Pons (tissue), 1 donor: Measurements from ENCODE around the gene ANKRD29.
A peak's percentile ranks its signal among the peaks of the same experiment; 100 is the strongest.
"Not testable (repeated sequence)": the region's sequence is repeated elsewhere in the genome, so short reads cannot be mapped to it uniquely, and the experiment has no call there.

Experiments
- DNase-seq: peaks from one replicate; pipeline ENCODE4 v3.0.0-alpha.2; 2016; ENCODE audit warnings: low spot score

The ANKRD29 gene

DNA sequence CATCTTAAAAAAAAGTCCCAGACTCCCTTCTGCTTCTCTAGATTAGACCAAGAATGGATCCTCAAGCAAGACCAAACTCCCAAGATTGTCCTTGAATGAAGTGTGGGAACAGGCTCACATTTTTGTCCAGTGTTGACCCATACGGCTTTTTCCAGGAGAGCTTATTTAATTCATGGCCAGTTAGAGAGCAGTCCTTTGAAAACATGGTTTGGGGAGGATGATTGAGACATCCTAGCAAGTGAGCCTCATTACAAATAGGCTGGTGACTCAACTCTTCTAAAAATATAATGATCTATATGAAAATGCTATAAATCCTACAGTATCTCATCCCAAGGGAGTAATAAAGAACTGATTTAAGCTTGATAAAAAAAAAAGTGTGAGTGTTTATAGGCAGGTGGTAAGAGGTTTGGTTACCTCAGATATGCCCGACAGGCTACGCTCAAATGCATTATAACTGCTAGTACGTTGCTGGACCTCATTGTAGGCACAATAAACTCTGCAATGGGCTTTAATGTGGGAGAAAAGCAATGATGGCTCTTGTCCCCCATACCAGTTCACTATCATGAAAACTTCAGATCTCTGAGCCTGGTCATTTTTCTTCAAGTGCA is 17.0 kb downstream of the ANKRD29 start:
- no peak for DNase-seq

DNA sequence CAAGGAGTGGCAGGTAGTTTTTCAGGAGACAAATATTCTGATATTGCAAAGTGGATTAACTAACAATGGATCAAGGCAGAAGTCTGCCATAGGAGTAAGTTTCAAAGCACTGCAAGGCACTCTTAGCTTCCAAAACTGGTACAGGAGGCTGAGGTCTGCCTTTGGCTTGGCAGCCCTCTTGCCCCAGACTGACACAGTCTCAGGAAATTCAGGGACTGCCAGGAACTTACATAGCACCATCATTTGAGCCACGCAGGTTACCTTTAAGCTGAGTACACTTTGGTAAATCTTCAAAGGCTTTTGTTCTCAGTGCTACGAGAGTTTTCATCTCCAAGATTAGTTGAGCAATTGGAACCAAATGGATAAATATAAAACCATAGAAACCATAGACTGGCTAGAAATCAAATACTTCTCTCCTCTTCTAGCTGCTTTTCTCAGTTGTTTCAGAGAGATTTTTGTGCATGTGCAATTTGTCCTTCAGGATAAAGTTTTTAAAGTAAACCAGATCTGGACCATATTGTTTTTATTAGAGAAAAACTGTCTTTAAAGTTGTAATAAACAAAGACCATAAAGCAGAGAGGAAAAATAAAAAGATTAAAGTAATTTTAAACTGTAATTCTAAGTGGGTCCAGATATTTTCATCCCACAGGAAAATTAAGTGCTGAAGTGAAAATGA is 18.8 kb downstream of the ANKRD29 start:
- no peak for DNase-seq

DNA sequence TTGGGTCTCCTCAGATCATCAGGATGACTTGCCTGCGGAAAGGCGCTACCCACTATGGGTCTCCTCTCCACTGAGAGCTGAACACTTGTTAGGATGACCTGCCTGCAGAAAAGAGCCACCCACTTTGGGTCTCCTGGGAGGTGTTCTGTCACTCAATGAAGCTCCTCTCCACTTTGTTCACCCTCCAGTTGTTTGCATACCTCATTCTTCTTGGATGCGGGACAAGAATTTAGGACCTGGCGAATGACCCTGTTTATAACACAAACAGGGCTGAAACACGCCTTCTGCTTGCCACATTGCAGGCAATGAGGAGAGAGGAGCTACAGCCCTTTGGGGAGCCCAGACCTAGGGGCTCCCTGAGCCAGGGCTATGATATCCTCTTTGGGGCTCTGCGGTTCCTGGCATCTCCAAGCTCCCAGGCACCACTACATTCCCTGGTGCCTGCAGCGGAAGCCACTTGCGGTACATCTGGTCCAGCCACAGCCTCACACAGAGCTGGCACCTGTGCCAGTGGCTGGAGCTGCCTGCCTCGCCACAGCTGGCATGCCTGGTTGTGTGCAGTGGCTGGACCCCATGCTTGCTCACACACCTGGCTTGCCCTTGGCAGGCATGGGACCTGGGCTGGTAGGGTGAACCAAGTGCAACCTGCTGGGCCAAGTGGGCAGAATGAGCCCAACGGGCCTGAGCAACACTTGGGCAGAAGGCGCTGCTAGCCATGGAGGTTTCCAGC is 20.6 kb downstream of the ANKRD29 start:
- no peak for DNase-seq

DNA sequence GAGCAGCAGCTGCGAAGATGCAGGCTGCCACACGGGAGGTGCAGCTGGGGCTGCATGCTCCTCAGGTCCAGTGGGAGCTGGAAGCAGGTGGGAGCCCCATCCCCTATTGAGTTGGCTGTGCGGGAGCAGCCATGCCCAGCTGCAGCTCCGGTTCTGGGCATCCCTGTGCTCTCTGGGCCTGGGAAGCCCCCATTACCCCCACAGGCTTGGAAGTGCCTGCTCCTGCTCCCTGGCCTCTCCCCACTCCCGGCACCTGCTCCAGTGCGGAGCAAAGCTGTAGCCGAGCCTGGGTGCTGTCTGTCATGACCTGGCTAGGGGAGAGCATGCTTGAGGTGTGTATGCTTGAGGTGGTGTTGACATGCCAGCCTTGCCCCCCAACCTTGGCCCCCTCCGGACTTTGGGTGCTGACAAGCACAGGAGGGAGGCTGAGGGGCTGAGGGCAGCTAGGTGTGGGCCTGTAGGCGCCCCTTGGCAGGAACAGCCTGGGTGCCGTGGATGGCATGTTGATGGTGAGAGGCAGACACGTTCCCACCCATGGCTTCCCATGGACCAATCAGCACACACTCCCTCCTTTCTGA is 21.5 kb downstream of the ANKRD29 start:
- no peak for DNase-seq

DNA sequence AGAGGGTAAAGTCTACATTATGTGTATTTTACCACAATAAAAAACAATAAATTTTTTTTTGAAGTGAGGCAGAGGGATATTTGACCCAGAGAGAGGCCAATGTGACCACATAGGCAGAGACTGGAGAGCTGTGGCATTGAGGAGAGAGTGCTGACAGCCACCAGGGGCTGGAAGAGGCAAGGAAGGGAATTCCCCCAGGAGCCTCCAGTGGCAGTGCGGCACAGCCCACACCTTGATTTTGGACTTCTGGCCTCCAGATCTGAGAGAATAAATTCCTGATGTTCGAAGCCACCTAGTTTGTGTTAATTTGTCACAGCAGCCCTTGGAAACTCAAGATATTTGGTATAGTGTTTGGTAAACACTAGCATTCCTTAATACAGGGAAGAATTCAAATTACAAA is 22.7 kb downstream of the ANKRD29 start:
- no peak for DNase-seq

DNA sequence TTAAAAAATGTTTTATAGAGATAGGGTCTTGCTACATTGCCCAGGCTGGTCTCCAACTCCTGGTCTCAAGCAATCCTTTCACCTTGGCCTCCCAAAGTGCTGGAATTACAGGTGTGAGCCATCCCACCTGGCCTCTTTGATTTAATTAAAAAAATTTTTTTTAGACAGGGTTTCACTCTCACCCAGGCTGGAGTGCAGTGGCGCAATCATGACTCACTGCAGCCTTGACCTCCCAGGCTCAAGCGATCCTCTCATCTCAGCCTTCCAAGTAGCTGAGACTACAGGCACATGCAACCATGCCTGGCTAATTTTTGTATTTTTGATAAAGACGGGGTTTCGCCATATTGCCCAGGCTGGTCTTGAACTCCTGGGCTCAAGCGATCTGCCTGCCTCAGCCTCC is 26.3 kb downstream of the ANKRD29 start:
- not testable (repeated sequence) for DNase-seq

DNA sequence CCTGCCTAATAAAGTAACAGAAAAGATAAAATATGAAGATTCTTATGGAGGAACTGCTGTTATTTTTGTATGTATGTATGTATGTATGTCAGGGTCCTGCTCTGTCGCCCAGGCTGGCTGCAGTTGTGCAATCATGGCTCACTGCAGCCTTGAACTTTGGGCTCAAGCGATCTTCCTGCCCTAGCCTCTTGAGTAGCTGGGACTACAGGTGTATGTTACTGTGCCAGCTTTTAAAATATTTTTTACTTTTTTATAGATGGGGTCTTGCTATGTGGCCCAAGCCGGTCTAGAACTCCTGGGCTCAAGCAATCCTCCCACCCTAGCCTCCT is 26.7 kb downstream of the ANKRD29 start:
- DNase-seq, result no peak

DNA sequence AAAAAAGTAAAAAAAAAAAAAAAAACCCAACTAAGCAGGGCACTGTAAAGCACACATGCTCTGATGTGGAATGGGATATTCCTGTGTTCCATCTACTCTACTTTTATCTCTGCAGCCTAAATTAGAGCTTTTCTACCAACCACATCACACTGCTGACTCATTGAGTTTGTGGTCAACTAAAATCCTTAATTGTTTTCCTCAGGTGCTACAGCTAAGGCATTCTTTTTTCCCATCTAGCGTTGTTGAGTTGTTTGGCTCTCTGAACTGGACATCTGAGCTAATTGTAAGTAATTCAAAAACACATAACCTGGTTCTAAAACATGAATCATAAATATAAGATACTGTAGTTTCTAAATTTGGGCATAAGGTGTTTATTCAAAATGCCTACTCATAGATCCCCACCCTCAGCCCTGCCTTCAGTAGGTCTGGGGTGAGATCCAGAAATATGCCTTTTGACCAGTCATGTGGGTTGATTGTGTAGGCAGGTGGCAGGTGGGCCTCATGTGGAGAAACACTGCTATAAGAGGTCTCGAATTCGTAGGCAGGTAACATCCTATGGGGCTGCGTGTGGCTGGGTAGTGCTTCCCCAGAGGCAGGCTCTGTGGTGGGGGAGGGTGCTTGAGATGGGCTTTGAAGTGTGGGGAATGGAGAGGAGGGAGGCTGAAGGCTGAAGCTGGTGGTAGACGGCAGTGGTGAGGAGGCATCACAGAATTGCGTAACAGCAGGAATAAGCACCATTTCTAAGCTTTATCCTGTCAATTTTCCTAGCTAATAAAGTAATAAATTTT is 27.2 kb downstream of the ANKRD29 start:
- DNase-seq, result no peak

DNA sequence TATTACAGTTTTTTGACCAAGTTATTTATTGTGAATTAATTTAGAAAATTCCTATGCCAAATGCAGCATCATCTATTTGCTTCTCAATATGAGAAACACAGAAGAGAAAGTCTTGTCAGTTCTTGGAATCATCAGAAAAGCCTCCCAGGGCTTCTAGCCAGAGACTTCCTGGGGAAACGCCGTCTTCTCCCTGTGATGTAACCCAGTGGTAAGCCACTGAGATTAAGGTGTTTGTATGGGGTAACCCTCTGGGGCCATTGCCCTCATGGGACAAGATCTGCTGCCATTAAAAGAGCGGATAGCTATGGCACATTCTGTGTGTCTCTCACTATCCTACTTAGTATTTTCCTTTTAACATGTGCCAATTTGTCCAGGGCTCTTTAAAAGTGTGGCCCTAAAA is 28.0 kb downstream of the ANKRD29 start:
- DNase-seq, result no peak

DNA sequence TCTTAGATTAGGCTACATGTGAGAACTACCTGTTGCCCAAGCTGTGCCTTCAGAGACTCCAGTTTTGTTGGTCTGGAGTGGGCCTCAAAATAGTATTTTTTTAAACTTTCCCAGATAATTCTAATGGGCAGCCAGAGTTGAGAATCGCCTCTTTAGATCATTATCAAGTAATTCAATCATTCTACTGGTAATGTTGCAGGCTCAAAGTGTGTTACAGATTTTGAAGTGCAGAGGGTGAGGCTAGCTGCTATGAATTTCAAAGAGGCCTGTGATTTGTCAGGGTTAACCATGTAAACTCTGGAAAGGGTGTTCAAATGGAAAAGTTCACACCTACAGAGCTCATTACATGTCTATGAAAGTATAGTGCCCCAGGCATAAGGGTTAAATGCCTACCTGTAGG is 30.1 kb downstream of the ANKRD29 start:
- no peak for DNase-seq

DNA sequence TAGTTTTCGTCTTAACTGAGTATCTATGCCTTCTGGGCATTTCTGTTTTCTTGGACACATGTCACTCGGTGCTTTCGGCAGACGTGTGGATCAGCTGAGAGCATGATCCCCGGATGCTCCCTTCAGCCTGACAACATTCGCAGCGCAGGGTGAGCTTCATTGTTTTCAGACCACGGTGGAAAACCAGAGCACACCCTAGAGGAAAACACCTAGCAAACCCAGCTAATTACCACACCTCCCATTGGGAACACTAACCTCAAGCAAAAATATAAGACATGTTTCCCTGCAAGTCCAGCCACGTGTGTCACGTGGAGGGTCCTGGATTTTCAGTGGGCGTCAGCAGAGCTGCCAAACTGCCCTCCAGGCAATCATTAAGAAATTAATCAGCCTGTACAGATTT is 31.0 kb downstream of the ANKRD29 start:
- DNase-seq, result no peak

DNA sequence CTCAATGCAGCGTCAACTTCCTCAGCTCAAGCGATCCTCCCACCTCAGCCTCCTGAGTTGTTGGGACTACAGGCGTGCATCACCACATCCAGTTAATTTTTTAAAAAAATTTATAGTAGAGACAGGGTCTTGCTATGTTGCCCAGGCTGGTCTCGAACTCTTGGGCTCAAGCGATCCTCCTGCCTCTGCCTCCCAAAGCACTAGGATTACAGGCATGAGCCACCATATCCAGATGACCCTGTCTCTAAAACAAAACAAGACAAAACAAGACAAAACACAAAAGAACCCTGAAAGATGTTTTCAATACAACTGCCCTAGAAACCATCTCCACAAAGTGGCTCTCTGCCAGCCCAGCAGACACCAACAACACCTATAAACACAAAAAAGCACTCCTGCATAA is 31.4 kb downstream of the ANKRD29 start:
- DNase-seq, result no peak

DNA sequence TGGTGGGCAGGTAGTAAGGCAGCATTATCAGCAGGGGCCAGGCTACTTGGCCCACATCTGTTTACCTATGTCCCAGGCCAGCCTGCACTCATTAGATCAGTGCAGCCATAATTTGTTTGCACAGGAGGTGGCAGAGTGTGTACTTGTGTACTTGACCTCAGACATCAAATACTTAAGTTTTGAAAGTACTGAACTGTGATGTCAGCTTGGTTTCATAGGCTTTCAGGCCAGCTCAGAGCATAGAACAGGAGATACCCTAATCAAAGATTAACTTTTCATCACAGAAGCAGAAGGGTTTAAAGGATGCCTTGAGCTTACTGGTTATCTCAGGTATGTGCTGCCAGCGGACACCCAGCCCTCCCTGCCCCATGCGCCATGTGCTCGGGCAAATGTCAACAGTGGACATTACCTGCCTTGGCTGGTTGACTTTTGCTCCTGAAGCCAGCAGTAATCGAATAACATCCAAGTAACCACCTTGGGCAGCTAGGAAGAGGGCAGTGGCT is 33.2 kb downstream of the ANKRD29 start:
- no peak for DNase-seq

DNA sequence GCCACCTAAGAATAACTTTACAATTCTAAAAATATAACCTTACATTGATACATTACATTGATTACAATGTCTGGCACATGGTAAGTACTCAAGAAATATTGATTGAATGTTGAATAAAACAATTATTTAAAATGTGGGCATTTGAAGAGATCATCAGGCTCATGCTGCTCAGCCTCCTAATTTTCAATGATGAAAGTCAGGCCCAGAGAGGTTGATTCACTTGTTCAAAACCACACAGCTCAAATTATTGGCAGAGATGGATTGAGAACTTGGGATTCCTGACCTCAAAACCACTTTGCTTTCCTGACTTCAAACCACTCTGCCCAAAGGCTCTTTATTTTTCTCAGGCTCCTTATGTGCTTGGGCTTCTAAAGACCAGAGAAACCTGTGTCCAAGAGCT is 34.7 kb downstream of the ANKRD29 start:
- no peak for DNase-seq

DNA sequence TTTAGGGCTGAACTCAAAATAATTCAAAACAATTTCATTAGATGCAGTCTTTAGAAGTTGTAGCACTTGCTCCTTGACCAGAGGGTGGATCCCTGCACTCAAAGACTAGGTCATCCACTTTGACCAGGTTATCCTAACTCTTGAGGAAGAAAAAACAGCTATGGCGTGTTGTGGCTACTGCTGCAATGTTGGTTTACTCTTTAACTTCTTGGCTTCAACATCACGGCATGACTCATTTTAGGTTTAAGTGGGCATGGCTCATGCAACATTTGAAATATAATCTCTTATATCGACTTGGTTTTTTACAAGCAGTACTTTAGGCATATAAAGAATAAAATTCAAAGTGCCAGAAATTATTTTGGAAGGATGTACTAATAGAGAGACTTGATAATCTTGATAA is 35.4 kb downstream of the ANKRD29 start:
- DNase-seq, result no peak

DNA sequence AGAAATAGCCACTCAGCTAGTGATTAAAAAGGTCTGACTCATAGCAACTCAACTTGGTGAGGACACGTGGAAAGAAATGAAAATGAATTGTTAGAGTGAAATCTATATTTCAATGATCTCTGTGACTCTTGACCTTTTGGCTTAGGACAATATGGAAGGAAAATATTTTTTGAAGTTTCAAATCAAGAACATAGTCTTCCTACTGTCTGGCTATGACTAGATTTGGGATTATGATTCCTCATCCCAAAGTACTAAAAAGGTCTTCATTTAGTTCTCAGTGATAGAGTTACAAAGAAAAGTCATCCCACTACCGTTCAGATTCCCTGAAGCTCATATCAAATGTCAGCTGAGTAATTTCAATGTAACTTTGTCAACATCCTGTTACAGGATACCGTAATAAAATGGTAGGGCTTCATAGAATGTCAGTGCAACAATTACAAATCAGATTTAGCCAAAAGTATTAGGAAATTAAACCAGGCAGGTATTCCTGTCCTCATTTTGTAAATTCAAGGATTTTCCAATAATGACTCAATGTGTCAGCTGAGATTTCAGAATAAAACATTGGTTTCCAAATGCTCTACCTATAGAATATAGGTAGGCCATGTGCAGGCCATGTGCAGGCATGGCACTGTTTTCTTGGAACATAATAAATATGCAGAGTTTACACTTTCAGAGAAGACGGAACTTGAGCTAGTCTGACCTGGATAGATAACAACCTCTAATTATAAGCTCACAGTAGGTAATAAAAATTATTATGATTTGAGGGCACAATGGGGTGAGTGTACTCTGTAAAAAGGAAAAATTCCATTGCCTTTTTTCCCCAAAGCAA is 36.0 kb downstream of the ANKRD29 start:
- no peak for DNase-seq

DNA sequence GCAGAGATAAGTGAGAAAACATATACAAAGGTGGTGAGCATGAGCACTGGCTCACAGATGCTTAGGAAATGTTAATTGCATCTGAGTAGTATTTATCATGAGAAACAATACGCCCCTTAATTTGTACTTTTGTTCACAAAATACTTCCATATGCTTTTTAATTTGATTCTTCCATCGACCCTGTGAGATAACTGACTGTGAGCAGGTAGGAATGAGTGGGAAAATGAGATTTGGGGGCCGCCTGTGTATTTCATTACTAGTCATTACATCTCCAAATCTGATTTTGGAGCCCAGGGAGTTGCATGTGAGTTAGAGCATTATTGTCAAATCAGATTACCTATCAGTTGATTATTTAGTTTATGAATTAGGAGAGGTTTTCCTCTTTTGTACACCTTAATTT is 39.7 kb downstream of the ANKRD29 start:
- DNase-seq, result no peak

DNA sequence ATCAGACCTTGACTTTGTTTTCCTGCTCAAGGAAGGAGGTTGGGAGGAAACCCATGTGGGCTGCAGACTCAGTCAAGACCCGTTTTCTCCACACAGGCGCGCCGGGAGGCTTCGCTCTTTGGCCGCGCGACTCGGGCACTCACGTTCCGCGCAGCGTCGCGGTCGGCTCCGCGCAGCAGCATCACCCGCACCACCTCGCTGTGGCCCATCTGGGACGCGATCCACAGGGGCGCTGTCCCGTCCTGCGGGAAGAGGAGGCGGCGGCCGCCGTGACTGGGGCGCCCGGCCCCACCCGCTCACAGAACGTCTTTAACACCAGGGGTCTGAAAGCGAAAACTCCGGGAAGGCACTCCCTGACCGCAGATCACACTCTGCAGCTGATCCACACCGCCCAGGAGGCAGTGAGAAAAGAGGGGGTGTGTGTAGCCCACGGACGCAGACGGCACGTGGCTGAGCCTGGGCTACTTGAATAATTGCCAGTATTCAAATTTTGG is 43.3 kb downstream of the ANKRD29 start:
- DNase-seq, result no peak

DNA sequence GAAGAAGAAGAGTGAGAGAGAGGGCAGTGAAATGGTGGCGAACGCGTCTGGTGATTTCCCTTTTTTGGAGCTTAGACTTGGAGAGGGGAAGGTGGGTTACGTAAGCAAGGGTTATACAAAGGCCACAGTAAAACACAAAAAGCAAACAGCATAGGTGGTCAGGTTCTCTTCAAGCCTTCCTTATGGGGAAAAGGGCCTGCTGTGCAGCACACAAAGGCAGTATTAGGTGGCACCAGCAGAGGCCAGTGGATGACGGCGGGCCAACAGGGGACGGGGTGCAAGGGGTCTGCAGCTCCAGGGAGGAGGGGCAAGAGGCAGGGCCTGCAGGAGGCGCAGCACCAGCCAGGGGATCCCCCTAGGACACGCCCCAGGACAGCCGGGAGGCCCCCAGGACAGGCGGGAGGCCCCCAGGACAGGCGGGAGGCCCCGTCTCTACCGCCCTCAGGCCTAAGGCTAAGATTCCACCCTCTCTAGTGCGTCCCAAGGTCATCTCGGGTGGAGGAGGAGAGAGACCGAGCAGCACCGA is 43.8 kb downstream of the ANKRD29 start:
- DNase-seq, result peak; percentile 40

DNA sequence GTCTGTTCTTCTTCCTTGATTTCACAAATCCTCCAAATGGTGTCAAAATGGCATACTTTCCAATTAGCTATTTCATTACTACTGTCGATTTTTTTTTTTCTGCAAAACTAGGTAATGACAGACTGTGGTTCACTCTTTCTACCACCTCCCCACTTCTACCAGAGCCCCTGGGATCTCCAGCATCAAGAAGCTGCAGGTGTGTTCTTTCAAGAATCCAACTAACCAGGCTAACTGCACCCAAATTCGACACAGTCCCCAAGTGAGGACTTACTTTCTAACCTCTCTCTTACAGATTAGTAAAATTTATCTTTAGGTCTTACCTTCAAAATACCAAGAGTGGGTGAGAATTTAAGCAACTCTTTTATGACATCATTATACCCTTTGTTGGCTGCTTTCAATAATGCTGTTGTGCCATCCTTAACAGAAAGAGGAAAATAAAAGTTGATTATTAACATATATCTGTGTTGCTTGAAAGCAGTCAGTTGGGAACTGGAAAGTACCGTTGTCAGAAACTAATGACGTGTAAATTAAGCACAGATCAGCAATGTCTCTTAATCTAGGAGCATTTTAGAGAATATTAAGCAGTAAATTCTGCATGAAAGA is 45.2 kb downstream of the ANKRD29 start:
- DNase-seq, result no peak

DNA sequence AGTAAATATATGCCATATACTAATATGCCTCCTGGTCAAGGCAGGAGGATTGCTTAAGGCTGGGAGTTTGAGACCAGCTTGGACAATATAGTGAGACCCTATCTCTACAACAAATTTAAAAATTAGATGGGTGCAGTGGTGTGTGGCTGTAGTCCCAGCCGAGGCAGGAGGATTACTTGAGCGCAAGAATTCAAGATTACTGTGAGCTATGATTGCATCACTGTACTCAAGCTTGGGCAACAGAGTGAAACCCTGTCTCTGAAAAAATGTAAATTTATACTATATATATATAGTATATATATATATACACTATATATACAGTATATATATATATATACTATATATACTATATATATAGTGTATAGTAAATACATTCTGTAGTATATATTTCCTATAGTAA is 46.5 kb downstream of the ANKRD29 start:
- no peak for DNase-seq
